ENCODE results near the gene TFF2.

TFF2 gene

DNA sequence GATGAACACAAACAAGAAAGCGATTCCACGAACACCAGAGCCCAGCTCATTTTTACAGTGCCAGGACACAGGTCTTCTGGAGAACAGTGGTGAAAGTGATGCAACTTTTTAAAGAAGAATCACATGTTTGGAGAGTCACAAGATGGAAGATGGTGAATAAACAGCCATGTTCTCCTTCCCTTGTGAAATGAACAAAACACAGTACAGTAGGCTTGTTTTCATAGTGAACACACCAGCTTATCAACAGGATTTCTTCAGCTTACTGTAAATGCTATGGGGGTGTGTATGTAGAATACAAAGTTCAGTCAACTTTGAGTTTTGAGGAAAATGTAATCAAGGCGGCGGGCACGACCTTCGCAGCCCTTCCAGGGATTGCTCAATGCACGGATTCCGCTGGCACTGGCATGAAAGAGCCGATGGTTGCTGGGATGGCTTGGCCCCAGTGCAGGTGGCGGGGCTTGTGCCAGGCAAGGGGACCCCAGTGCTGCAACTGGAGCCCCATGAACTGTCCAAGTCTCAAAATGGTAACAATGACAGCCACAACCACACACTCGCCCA, 35.3 kb upstream of the TFF2 start:
- no peak for DNase-seq
- no peaks in the 10 kb centered on the region for H3K27me3 ChIP-seq (replicated peaks)
- no peaks in the 10 kb centered on the region for H3K36me3 ChIP-seq (replicated peaks)
- TF ChIP-seq, protein P1, sequence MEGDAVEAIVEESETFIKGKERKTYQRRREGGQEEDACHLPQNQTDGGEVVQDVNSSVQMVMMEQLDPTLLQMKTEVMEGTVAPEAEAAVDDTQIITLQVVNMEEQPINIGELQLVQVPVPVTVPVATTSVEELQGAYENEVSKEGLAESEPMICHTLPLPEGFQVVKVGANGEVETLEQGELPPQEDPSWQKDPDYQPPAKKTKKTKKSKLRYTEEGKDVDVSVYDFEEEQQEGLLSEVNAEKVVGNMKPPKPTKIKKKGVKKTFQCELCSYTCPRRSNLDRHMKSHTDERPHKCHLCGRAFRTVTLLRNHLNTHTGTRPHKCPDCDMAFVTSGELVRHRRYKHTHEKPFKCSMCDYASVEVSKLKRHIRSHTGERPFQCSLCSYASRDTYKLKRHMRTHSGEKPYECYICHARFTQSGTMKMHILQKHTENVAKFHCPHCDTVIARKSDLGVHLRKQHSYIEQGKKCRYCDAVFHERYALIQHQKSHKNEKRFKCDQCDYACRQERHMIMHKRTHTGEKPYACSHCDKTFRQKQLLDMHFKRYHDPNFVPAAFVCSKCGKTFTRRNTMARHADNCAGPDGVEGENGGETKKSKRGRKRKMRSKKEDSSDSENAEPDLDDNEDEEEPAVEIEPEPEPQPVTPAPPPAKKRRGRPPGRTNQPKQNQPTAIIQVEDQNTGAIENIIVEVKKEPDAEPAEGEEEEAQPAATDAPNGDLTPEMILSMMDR (IDR thresholded peaks at IDR 0.05; ENCODE audit: low read depth, low read length, missing control alignments): no peak
- H3K4me3 ChIP-seq (ENCODE audit: low read depth, low read length): no peak overlapping the region
- in situ Hi-C loops (cut with HindIII; ENCODE audit: low pct_ligation_motif_present, low sequenced_read_pairs): no loop called here
- H3K27ac ChIP-seq: no peak overlapping the region

DNA sequence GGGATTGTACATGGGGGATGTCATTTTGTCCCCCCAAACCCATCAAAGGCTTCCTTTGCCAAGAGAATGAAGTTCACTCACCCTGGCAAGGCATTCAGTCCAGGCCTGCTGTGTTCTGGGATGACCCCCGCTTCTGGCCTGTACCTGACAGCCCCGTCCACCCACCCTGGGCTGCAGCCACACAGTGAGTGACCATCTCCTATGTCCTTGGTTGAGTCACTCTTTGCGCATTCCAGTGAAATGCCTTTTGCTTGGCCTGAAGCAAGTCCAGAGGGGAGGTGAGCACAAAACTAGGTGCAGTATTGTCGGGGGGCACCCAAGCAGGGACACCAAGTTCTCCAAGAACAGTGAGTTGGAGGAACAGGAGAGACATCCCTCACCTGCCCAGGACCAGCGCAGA, 34.8 kb upstream of the TFF2 start:
- in situ Hi-C loops (cut with HindIII; ENCODE audit: low pct_ligation_motif_present, low sequenced_read_pairs): no loop called here
- no peak for DNase-seq
- Histone ChIP-seq H3K36me3 (replicated peaks) (no peaks in the 10 kb centered on the region), H3K27ac (no peak overlapping the region), H3K27me3 (replicated peaks) (no peaks in the 10 kb centered on the region), H3K4me3 (ENCODE audit: low read depth, low read length) (no peak overlapping the region)
- TF ChIP-seq, protein P1 (IDR thresholded peaks at IDR 0.05; ENCODE audit: low read depth, low read length, missing control alignments): no peak

DNA sequence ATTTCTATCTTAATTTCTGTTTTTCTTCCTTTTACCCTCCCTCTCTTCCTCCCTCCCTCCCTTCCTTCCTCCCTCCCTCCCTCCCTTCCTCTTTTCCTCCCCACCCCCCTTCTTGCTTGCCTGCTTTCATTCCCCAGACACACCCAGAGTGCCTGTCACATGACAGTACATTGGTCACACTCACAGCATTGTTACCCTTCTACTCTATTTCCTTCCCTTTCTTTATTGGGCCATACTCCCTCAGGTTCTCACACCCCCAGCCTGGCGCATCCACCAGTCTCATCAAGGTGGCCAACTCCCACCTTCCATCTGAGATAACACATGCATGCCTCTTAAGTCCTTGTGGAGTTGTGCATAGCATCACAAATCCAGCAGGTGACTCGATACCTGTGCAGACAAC, 34.2 kb upstream of the TFF2 start:
- no peak overlapping the region for H3K27ac ChIP-seq
- TF ChIP-seq, protein P1 (IDR thresholded peaks at IDR 0.05; ENCODE audit: low read depth, low read length, missing control alignments): no peak
- in situ Hi-C loops (cut with HindIII; ENCODE audit: low pct_ligation_motif_present, low sequenced_read_pairs): no loop called here
- DNase-seq: no peak
- no peaks in the 10 kb centered on the region for H3K27me3 ChIP-seq (replicated peaks)
- no peak overlapping the region for H3K4me3 ChIP-seq (ENCODE audit: low read depth, low read length)
- H3K36me3 ChIP-seq (replicated peaks): no peaks in the 10 kb centered on the region

DNA sequence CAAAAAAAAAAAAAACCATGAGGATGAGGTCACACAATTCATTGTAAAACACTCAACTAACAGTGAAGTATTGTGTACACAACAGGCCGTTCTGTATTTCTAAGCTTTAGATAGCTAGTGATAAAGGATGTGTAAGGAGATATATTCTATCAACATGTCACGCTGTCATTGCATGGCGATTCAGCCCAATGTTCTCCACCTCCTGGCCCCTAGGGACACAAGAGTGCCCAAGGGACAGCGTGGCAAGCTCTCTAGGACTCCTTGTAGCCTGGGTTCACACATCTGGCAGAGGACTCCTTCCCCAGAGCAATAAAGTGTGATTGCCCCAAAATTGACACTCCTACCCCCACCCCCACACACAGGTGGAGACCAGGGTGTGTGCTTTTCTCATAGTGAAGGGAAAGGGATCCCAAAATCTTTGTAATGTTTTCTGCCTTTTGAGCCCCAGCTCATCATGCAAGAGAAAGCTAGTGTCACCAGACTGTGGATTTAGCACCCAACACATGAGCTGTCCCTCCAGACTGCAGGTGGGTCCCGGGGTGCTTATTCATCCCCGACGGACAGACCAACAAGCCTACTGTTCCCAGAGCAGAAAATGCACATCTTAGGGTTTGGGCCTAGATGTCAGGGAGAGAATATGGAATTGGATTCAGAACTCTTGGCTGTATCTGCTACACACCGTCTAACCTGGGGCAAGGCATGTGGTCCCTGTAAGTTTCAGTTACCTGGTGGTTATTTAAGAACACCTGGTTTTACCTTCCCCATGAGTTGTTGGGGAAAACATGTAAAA, 33.6 kb upstream of the TFF2 start:
- in situ Hi-C loops (cut with HindIII; ENCODE audit: low pct_ligation_motif_present, low sequenced_read_pairs): no loop called here
- H3K4me3 ChIP-seq (ENCODE audit: low read depth, low read length): no peak overlapping the region
- no peaks in the 10 kb centered on the region for H3K27me3 ChIP-seq (replicated peaks)
- DNase-seq: no peak
- H3K27ac ChIP-seq: no peak overlapping the region
- H3K36me3 ChIP-seq (replicated peaks): no peaks in the 10 kb centered on the region
- TF ChIP-seq, protein P1 (IDR thresholded peaks at IDR 0.05; ENCODE audit: low read depth, low read length, missing control alignments): no peak

DNA sequence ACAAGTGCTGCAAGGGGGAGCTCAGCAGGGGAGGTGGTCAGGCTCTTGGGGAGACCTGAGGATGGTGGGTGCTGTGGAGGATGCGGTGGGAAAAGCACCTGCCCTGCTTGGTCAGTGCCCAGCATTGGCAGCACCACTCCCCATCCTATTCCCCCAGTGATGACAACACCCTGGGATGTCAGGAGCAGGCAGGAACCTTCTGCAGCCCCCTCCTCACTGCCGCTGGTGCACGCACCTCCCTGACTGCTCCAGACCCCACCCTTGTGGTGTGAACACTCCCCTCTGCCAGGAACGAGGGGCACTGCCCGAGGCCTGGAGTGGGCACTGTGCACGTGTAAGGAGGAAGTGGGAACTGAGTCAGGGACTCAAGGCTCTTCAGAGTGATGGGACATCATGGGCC, 32.5 kb upstream of the TFF2 start:
- Histone ChIP-seq H3K36me3 (replicated peaks) (no peaks in the 10 kb centered on the region), H3K4me3 (ENCODE audit: low read depth, low read length) (no peak overlapping the region), H3K27ac (no peak overlapping the region), H3K27me3 (replicated peaks) (no peaks in the 10 kb centered on the region)
- TF ChIP-seq, protein P1 (IDR thresholded peaks at IDR 0.05; ENCODE audit: low read depth, low read length, missing control alignments): no peak
- no peak for DNase-seq
- in situ Hi-C loops (cut with HindIII; ENCODE audit: low pct_ligation_motif_present, low sequenced_read_pairs): no loop called here

Measured in brain microvascular endothelial cell (primary cell).